ENCODE results near the gene ABHD17A.

ABHD17A gene

DNA sequence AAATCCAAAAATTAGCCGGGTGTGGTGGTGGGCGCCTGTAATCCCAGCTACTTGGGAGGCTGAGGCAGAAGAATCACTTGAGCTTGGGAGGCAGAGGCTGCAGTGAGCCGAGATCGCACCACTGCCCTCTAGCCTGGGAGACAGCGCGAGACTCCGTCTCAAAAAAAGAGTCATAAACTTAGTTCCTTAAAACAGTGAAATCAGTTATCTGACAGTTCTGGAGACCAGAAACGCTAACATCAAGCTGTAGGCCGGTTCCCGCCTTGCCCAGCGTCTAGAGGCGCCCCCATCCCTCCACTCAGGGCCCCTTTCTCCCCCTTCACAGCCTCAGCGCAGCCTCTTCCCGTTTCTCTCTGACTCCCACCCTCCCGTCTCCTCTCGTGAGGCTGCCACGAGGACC is 31.9 kb upstream of the ABHD17A start:
- no peak for TF ChIP-seq CTCF (IDR thresholded peaks at IDR 0.05; ENCODE audit: poor library complexity, severe bottlenecking)
- H3K9me3 ChIP-seq (ENCODE audit: severe bottlenecking), result no peaks in the 10 kb centered on the region
- peaks cover 6% of the 10 kb centered on the region for H3K4me1 ChIP-seq (ENCODE audit: insufficient read depth, poor library complexity, severe bottlenecking)
- no peaks in the 10 kb centered on the region for H3K27me3 ChIP-seq (ENCODE audit: insufficient read depth, poor library complexity, severe bottlenecking)
- H3K27ac ChIP-seq (ENCODE audit: poor library complexity, severe bottlenecking), result no peak overlapping the region
- H3K4me3 ChIP-seq (ENCODE audit: severe bottlenecking), result no peak overlapping the region
- ATAC-seq (ENCODE audit: low read depth), result no peak
- H3K36me3 ChIP-seq (ENCODE audit: low read depth), result peaks cover 26% of the 10 kb centered on the region
- no peak for DNase-seq (ENCODE audit: low spot score)

GRCh38 chr19:1914826-1915341 is 29.6 kb upstream of the ABHD17A start:
- peaks cover 16% of the 10 kb centered on the region for H3K36me3 ChIP-seq (ENCODE audit: low read depth)
- no peak overlapping the region for H3K27ac ChIP-seq (ENCODE audit: poor library complexity, severe bottlenecking)

DNA sequence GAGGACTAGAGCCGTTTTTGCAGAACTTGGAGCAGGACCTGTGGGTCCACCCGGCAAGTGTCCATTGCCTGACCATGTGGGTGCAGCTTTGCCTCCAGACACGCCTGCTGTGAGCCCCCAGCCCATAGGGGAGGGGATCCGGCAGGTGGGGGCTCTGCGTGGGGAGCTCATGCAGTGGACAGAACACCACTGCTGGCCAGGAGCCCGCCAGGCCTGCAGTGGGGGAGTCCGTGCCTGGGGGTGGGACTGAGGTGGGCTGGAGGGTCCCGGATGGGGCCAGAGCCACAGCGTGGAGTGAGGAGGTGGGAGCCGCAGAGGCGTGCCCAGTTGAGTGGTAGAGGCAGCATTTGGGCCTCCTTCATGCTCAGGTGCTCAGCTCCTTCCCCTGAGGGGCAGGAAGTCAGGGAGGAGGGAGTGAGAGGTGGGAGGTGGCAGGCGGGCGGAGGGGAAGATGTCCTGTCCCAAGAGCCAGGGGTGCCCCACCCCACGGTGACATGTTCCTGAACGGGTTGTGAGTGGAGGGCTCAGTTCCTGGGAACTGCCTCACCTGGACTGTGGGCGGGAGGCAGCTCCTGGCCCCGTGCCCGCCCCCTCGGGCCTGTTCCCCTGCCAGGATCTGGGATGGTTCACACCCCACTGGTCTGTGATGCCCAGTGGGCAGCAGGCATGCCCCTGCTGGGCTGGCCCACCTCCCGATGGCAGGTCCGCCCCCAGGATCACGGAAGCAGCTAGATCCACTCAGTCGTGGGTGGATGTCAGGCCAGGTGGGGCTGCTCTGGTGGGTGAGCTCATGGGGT is 28.7 kb upstream of the ABHD17A start:
- no peak overlapping the region for H3K27ac ChIP-seq (ENCODE audit: poor library complexity, severe bottlenecking)
- no peak overlapping the region for H3K4me3 ChIP-seq (ENCODE audit: severe bottlenecking)
- DNase-seq (ENCODE audit: low spot score) (no peak), ATAC-seq (ENCODE audit: low read depth) (peak; percentile 10; the same call in 1 of the 3 replicates)
- H3K9me3 ChIP-seq (ENCODE audit: severe bottlenecking), result no peaks in the 10 kb centered on the region
- H3K36me3 ChIP-seq (ENCODE audit: low read depth), result peaks cover 9% of the 10 kb centered on the region; the same call in 1 of the 2 replicates
- no peaks in the 10 kb centered on the region for H3K27me3 ChIP-seq (ENCODE audit: insufficient read depth, poor library complexity, severe bottlenecking)
- TF ChIP-seq CTCF (IDR thresholded peaks at IDR 0.05; ENCODE audit: poor library complexity, severe bottlenecking), result no peak
- H3K4me1 ChIP-seq (ENCODE audit: insufficient read depth, poor library complexity, severe bottlenecking), result peaks cover 6% of the 10 kb centered on the region

More at GRCh38 chr19:1914826-1915341, 29.6 kb upstream of the ABHD17A start:
- Histone ChIP-seq H3K4me1 (ENCODE audit: insufficient read depth, poor library complexity, severe bottlenecking) (peaks cover 6% of the 10 kb centered on the region), H3K4me3 (ENCODE audit: severe bottlenecking) (no peak overlapping the region), H3K9me3 (ENCODE audit: severe bottlenecking) (no peaks in the 10 kb centered on the region), H3K27me3 (ENCODE audit: insufficient read depth, poor library complexity, severe bottlenecking) (no peaks in the 10 kb centered on the region)
- no peak for DNase-seq (ENCODE audit: low spot score)
- TF ChIP-seq CTCF (IDR thresholded peaks at IDR 0.05; ENCODE audit: poor library complexity, severe bottlenecking), result no peak
- ATAC-seq (ENCODE audit: low read depth), result no peak

DNA sequence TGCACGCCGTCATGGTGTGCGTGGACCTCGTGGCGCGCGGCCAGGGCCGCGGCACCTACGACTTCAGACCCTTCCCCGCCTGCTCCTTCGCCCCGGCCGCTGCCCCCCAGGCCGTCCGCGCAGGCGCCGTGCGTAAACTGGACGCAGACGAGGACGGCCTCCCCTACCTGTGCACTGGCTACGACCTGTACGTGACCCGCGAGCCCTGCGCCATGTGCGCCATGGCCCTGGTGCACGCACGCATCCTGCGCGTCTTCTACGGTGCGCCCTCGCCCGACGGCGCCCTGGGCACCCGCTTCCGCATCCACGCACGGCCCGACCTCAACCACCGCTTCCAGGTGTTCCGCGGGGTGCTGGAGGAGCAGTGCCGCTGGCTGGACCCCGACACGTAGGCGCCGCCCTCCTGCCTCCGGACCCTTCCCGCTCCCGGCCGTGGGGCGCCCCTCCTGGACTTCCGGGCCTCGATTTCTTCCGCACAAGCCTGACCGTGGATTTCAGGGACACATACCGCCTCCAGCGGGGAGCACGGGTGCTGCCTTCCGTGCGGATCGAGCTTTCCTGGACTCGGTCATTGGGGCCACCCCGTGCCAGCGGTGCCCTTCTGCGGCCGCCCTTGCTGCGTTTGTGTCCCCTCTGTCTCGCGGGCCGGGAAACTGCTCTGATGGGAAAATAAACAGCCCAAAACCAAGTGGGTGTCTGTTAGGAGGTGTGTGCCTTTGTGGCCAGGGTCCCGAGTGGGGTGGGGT is 27.6 kb upstream of the ABHD17A start:
- peaks cover 6% of the 10 kb centered on the region; the same call in 1 of the 2 replicates for H3K36me3 ChIP-seq (ENCODE audit: low read depth)
- TF ChIP-seq CTCF (IDR thresholded peaks at IDR 0.05; ENCODE audit: poor library complexity, severe bottlenecking), result no peak

More for the DNA sequence above, 27.6 kb upstream of the ABHD17A start:
- Histone ChIP-seq H3K27ac (ENCODE audit: poor library complexity, severe bottlenecking) (no peak overlapping the region), H3K4me3 (ENCODE audit: severe bottlenecking) (no peak overlapping the region), H3K27me3 (ENCODE audit: insufficient read depth, poor library complexity, severe bottlenecking) (no peaks in the 10 kb centered on the region), H3K4me1 (ENCODE audit: insufficient read depth, poor library complexity, severe bottlenecking) (peaks cover 6% of the 10 kb centered on the region), H3K9me3 (ENCODE audit: severe bottlenecking) (no peaks in the 10 kb centered on the region)
- ATAC-seq (ENCODE audit: low read depth), result no peak
- no peak for DNase-seq (ENCODE audit: low spot score)
